Body of pancreas (tissue), 4 donors: ENCODE results near the gene NANOS2. TPM values are rescaled to one million over a fixed set of nuclear protein-coding genes. Genes with fewer than 3 reads are reported as not detected.

Source experiments
- ATAC-seq: fragments of 150-250 bp; one replicate; pipeline ENCODE4 v1.9.1; 2016
- DNase-seq, 4 donors: peaks; one replicate each; pipeline ENCODE4 v3.0.0-alpha.2; 2019
- H3K27ac ChIP-seq, 4 donors: fragments of 200-600 bp; sonication (generic); 1 replicate in 3 of 4; 2 replicates in 1 of 4; pipeline versions ENCODE4 v1.5.1 to v1.6.1; 2016 to 2019; ENCODE audit warnings: mild to moderate bottlenecking in 1 of 4, mixed read lengths in 1 of 4, moderate library complexity in 1 of 4
- H3K27me3 ChIP-seq, 2 donors: fragments of 200-600 bp; sonication (generic); one replicate each; pipeline ENCODE4 v1.6.0; 2016; ENCODE audit warnings: mild to moderate bottlenecking in 1 of 2
- H3K36me3 ChIP-seq, 2 donors: fragments of 200-600 bp; sonication (generic); replicated peaks in 1 of 2; 2 replicates each; pipeline ENCODE4 v1.5.1; 2016; ENCODE audit warnings: low read depth in 2 of 2; ENCODE audit not compliant: insufficient read depth in 1 of 2
- H3K4me1 ChIP-seq: fragments of 200-600 bp; sonication (generic); one replicate; pipeline ENCODE4 v1.6.0; 2016
- H3K4me3 ChIP-seq, 2 donors: fragments of 200-600 bp; sonication (generic); 1 replicate in 1 of 2; 2 replicates in 1 of 2; pipeline ENCODE4 v1.5.1; 2016 to 2019
- H3K9me3 ChIP-seq, 3 donors: fragments of 200-600 bp; sonication (generic); 1 replicate in 2 of 3; 2 replicates in 1 of 3; pipeline ENCODE4 v1.5.1; 2016
- CTCF ChIP-seq, 7 experiments: fragments of 450-650 bp in 4 of 7; fragments of 200-600 bp in 3 of 7; sonication (generic) in 3 of 7; IDR thresholded peaks; one replicate each; pipeline ENCODE4 v1.5.1; 2016 to 2019; ENCODE audit warnings: antibody characterized with exemption in 7 of 7
- POLR2A ChIP-seq, 3 donors: fragments of 450-650 bp; IDR thresholded peaks; one replicate each; pipeline ENCODE4 v1.6.1; 2016; ENCODE audit warnings: antibody characterized with exemption in 3 of 3, mild to moderate bottlenecking in 2 of 3
- WGBS, 2 donors: methylation state at CpG; one replicate each; pipeline ENCODE4 v1.1.5; 2017; 5-methylcytosine and 5-hydroxymethylcytosine counted together
- intact Hi-C: fragments of 100-400 bp; cut with DNase I; formaldehyde crosslinking; loops from one replicate; pipeline ENCODE4 v1.15.1; 2023
- total RNA-seq, 2 donors: library from RNA; depleted of rRNA; stranded (reverse); fragments of >200 nt; gene quantifications; one replicate each; pipeline ENCODE4 v1.1.0, GENCODE V29; 2016

Gene NANOS2
- total RNA-seq, 2 donors from 2014 or later: not detected

GRCh38 chr19:45866400-45867176 is 48.0 kb downstream of the NANOS2 start:
- no peak for ATAC-seq
- Histone ChIP-seq H3K27me3 (no peaks in the 10 kb centered on the region), H3K4me3 (peak overlapping the region; percentile 4 to 58), H3K4me1 (peaks cover 52% of the 10 kb centered on the region), H3K36me3 (no peaks in the 10 kb centered on the region), H3K27ac (peak overlapping the region; percentile 22 to 89 (median 72)), H3K9me3 (no peaks in the 10 kb centered on the region)
- intact Hi-C loops: no loop called here
- WGBS, 2 donors: 27 to 28% methylated on average over 6 to 11 of the region's 11 CpGs
- DNase-seq: peak in 2 of 4 donors; percentile 34 to 43
- no peak for TF ChIP-seq CTCF (IDR thresholded peaks at IDR 0.05)
- TF ChIP-seq POLR2A (IDR thresholded peaks at IDR 0.05): no peak

- Histone ChIP-seq H3K4me1 (peaks cover 57% of the 10 kb centered on the region), H3K27ac (peak overlapping the region; percentile 62 to 89 (median 78)), H3K36me3 (no peaks in the 10 kb centered on the region), H3K27me3 (no peaks in the 10 kb centered on the region), H3K9me3 (no peaks in the 10 kb centered on the region), H3K4me3 (peak overlapping the region; percentile 38 to 58)
- peak in 3 of 4 donors; percentile 47 to 58 (median 50) for DNase-seq
- ATAC-seq: no peak
- TF ChIP-seq POLR2A (IDR thresholded peaks at IDR 0.05) (peak in 1 of 3 donors; percentile 24), CTCF (IDR thresholded peaks at IDR 0.05) (no peak)
- intact Hi-C loops: no loop called here
- WGBS, 2 donors: 29 to 40% methylated on average over 8 to 9 of the region's 9 CpGs
These were observed 49.2 kb downstream of the NANOS2 start for GRCh38 chr19:45865269-45865948.

GRCh38 chr19:45864629-45865082 is 49.9 kb downstream of the NANOS2 start:
- peaks cover 56% of the 10 kb centered on the region for H3K4me1 ChIP-seq
- TF ChIP-seq POLR2A (IDR thresholded peaks at IDR 0.05) (no peak), CTCF (IDR thresholded peaks at IDR 0.05) (no peak)
- ATAC-seq: no peak
- H3K36me3 ChIP-seq: no peaks in the 10 kb centered on the region
- H3K27ac ChIP-seq: peak overlapping the region; percentile 62 to 89 (median 78)
- no peak for DNase-seq
- H3K27me3 ChIP-seq: no peaks in the 10 kb centered on the region
- 15 to 19% methylated on average over 12 of the region's 12 CpGs for WGBS, 2 donors
- intact Hi-C loops: no loop called here
- H3K4me3 ChIP-seq: peak overlapping the region; percentile 46 to 58
- H3K9me3 ChIP-seq: no peaks in the 10 kb centered on the region

- peak; percentile 75 to 83 (median 82) for DNase-seq
- ATAC-seq: peak; percentile 76
- intact Hi-C loops: no loop called here
- Histone ChIP-seq H3K27ac (peak within 1 kb of the TSS; percentile 62 to 89 (median 78)), H3K27me3 (no peaks in the 10 kb centered on the region), H3K36me3 (no peaks in the 10 kb centered on the region), H3K4me3 (peak within 1 kb of the TSS; percentile 46 to 58), H3K9me3 (no peaks in the 10 kb centered on the region), H3K4me1 (peaks cover 53% of the 10 kb centered on the region)
- 5 to 9% methylated on average over 16 to 40 of the region's 71 CpGs for WGBS, 2 donors
- TF ChIP-seq CTCF (IDR thresholded peaks at IDR 0.05) (peak; percentile 78 to 98 (median 90)), POLR2A (IDR thresholded peaks at IDR 0.05) (peak; percentile 70 to 84 (median 81))
These were observed 50.5 kb downstream of the NANOS2 start, which contains the start of gene FOXA3 for GRCh38 chr19:45863840-45864628. FOXA3 (plus strand) TSS chr19:45864326; CDS start chr19:45864457, 131 bp downstream.
